Endothelial cell (in vitro differentiated cells): ENCODE data around the gene B2M. TPM values are rescaled to one million over a fixed set of nuclear protein-coding genes. Genes with fewer than 3 reads are reported as not detected.

Experiments
- DNase-seq: peaks from one replicate; pipeline ENCODE4 v3.0.0; 2021; ENCODE audit warnings: low spot score
- H3K27ac Mint-ChIP-seq: one replicate; pipeline ENCODE4 v1.8.0; 2021; ENCODE audit warnings: mixed read lengths, inconsistent platforms; ENCODE audit not compliant: unreplicated experiment
- H3K27me3 Mint-ChIP-seq: one replicate; pipeline ENCODE4 v1.8.0; 2021; ENCODE audit warnings: mild to moderate bottlenecking, moderate library complexity, mixed read lengths, inconsistent platforms; ENCODE audit not compliant: unreplicated experiment
- H3K36me3 Mint-ChIP-seq: one replicate; pipeline ENCODE4 v1.8.0; 2021; ENCODE audit warnings: mild to moderate bottlenecking, low read depth, mixed read lengths, inconsistent platforms; ENCODE audit not compliant: unreplicated experiment
- H3K4me1 Mint-ChIP-seq: one replicate; pipeline ENCODE4 v1.8.0; 2021; ENCODE audit warnings: mild to moderate bottlenecking, mixed read lengths, inconsistent platforms; ENCODE audit not compliant: unreplicated experiment
- H3K4me3 Mint-ChIP-seq: one replicate; pipeline ENCODE4 v1.8.0; 2021; ENCODE audit warnings: mild to moderate bottlenecking, mixed read lengths, inconsistent platforms; ENCODE audit not compliant: unreplicated experiment
- H3K9me3 Mint-ChIP-seq: one replicate; pipeline ENCODE4 v1.8.0; 2021; ENCODE audit warnings: mixed read lengths, inconsistent platforms; ENCODE audit not compliant: unreplicated experiment
- total RNA-seq: library from RNA; stranded (reverse); fragmentation: NEBNext Ultra II Directional; extraction: Animal tissue kit (Norgen Biotek cat#: 25700); gene quantifications from one replicate; pipeline ENCODE4 v1.2.1, GENCODE V29; 2021; ENCODE audit not compliant: unreplicated experiment
- TF ChIP-seq, protein P1 (sequence below): fragments of 200-600 bp; sonication (generic); IDR thresholded peaks from one replicate; pipeline ENCODE4 v1.5.0; 2021; ENCODE audit warnings: antibody characterized with exemption; ENCODE audit not compliant: unreplicated experiment

Gene B2M
- total RNA-seq, 1 donor from 2014 or later = 546 TPM

DNA sequence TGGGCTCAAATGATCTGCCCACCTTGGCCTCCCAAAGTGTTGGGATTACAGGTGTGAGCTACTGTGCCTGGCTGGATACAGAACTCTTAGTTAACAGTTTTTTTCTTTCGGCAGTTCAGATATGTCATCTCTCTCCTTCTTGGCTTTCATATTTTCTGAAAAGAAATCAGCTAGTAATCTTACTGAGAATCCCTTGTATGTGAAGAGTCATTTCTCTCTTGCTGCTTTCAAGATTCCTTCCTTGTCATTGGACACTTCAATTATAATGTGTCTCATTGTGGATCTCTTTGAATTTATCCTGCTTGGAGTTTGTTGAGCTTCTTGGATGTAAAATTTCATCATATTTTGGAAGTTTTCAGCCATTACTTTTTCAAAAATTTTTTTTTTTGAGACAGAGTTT is 42.0 kb downstream of the B2M start:
- Mint-ChIP-seq H3K4me1 (no peaks in the 10 kb centered on the region), H3K27ac (no peak overlapping the region), H3K4me3 (no peak overlapping the region), H3K27me3 (peaks cover 2% of the 10 kb centered on the region), H3K36me3 (peaks cover 5% of the 10 kb centered on the region), H3K9me3 (no peaks in the 10 kb centered on the region)
- TF ChIP-seq, protein P1, sequence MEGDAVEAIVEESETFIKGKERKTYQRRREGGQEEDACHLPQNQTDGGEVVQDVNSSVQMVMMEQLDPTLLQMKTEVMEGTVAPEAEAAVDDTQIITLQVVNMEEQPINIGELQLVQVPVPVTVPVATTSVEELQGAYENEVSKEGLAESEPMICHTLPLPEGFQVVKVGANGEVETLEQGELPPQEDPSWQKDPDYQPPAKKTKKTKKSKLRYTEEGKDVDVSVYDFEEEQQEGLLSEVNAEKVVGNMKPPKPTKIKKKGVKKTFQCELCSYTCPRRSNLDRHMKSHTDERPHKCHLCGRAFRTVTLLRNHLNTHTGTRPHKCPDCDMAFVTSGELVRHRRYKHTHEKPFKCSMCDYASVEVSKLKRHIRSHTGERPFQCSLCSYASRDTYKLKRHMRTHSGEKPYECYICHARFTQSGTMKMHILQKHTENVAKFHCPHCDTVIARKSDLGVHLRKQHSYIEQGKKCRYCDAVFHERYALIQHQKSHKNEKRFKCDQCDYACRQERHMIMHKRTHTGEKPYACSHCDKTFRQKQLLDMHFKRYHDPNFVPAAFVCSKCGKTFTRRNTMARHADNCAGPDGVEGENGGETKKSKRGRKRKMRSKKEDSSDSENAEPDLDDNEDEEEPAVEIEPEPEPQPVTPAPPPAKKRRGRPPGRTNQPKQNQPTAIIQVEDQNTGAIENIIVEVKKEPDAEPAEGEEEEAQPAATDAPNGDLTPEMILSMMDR = no peak
- DNase-seq = no peak

GRCh38 chr15:44763187-44763586 is 51.9 kb downstream of the B2M start:
- TF ChIP-seq, protein P1 = no peak
- Mint-ChIP-seq H3K36me3 (no peaks in the 10 kb centered on the region), H3K9me3 (no peaks in the 10 kb centered on the region), H3K4me1 (peaks cover 4% of the 10 kb centered on the region), H3K4me3 (no peak overlapping the region), H3K27me3 (peaks cover 2% of the 10 kb centered on the region), H3K27ac (no peak overlapping the region)
- no peak for DNase-seq

DNA sequence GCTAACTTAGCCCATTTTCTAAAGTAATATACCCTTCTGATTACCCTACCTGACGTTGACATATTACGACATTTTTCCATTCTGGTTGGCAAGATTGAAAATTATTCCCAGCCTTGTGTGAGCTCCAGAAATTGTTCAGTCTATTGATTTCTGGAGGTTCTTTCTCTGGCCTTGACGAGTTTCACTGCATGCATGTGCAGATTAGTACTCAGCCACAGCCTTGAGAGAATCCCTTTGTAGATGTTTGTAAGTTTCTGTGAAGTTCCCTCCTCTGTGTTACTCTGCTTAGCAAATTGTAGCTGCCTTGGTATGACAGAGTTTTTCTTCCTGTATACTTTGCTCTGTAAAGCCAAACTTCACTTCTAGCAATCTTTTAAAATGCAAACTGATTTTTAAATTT is 52.5 kb downstream of the B2M start:
- Mint-ChIP-seq H3K36me3 (no peaks in the 10 kb centered on the region), H3K4me1 (no peaks in the 10 kb centered on the region), H3K9me3 (no peaks in the 10 kb centered on the region), H3K27ac (no peak overlapping the region), H3K4me3 (no peak overlapping the region), H3K27me3 (peaks cover 2% of the 10 kb centered on the region)
- DNase-seq = no peak
- TF ChIP-seq, protein P1 = no peak

DNA sequence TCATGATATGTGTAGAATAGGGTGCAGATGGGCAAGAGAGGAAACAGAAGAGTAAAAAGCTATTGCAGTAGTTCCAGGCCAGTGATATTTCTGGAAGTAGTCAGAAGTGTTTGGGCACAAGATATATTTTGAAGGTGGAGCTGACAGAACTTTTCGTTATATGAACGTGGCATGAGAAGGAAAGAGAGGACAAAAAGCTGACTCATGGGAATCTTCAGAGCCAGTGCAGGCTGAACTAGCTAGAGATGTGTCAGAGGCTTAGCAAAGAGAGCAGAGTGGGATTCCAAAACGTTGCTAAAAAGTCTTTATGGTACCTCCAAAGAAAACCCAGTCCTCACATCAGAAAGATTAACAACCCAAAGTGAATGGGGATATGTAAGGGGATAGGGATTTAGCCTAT is 53.7 kb downstream of the B2M start:
- Mint-ChIP-seq H3K4me1 (no peaks in the 10 kb centered on the region), H3K27ac (no peak overlapping the region), H3K27me3 (peaks cover 2% of the 10 kb centered on the region), H3K36me3 (peaks cover 2% of the 10 kb centered on the region), H3K9me3 (no peaks in the 10 kb centered on the region), H3K4me3 (no peak overlapping the region)
- TF ChIP-seq, protein P1 = no peak
- no peak for DNase-seq

Other genes with a start within 250 kb of the B2M start
- 83.1 TPM for gene EIF3J, start 174.4 kb upstream of the B2M start, total RNA-seq
- gene SPG11, start 47.9 kb upstream of the B2M start, total RNA-seq = 37.1 TPM
- gene PATL2, start 194 bp upstream of the B2M start, total RNA-seq = 0.69 TPM
- gene TRIM69, start 25.0 kb downstream of the B2M start, total RNA-seq = 13.4 TPM
- not detected for gene TERB2, start 245.2 kb downstream of the B2M start, total RNA-seq